Activated CD4-positive, alpha-beta memory T cell treated with anti-CD3 and anti-CD28 coated beads for 36 hours (primary cell): ENCODE data around the gene KCNC4. TPM values are rescaled to one million over a fixed set of nuclear protein-coding genes. Genes with fewer than 3 reads are reported as not detected.

Experiments used
- CTCF ChIA-PET: fragments of 350-600 bp; sonication (Branson Sonifier 250); formaldehyde crosslinking; loops from one replicate; lab custom pipeline; 2021; ENCODE audit warnings: antibody characterized with exemption, inconsistent platforms; lab: Charles Lee
- POLR2A ChIA-PET: fragments of 350-600 bp; sonication (Branson Sonifier 250); formaldehyde crosslinking; loops from one replicate; lab custom pipeline; 2021; ENCODE audit warnings: antibody characterized with exemption; lab: Charles Lee
- DNase-seq: peaks from one replicate; pipeline ENCODE4 v3.0.0-alpha.2; 2020
- H3K27ac Mint-ChIP-seq: one replicate; pipeline ENCODE4 v1.8.0; 2021; ENCODE audit warnings: mixed read lengths
- H3K27me3 Mint-ChIP-seq: one replicate; pipeline ENCODE4 v1.8.0; 2021; ENCODE audit warnings: mixed read lengths
- H3K36me3 Mint-ChIP-seq: one replicate; pipeline ENCODE4 v1.8.0; 2021; ENCODE audit warnings: mixed read lengths
- H3K4me1 Mint-ChIP-seq: one replicate; pipeline ENCODE4 v1.8.0; 2021; ENCODE audit warnings: low read depth, mixed read lengths
- H3K4me3 Mint-ChIP-seq: one replicate; pipeline ENCODE4 v1.8.0; 2021; ENCODE audit warnings: mild to moderate bottlenecking, mixed read lengths
- H3K9me3 Mint-ChIP-seq: one replicate; pipeline ENCODE4 v1.8.0; 2021; ENCODE audit warnings: mixed read lengths
- intact Hi-C: fragments of 100-400 bp; cut with micrococcal nuclease; formaldehyde crosslinking; loops from one replicate; pipeline ENCODE4 v1.15.1; 2023
- total RNA-seq, 2 experiments: library from RNA; stranded (reverse); gene quantifications; one replicate each; pipeline ENCODE4 v1.2.3, GENCODE V29; 2021

KCNC4 gene
- total RNA-seq, result 10 to 100 TPM; 15.0 to 15.1 TPM

GRCh38 chr1:110209715-110210603 is at the start of gene KCNC4:
Gene KCNC4 (plus strand): TSS chr1:110210314. CDS start chr1:110211500, 1,186 bp downstream.
- H3K4me1 Mint-ChIP-seq, result peaks cover 47% of the 10 kb centered on the region
- H3K4me3 Mint-ChIP-seq, result peak within 1 kb of the TSS; percentile 88
- DNase-seq, result peak; percentile 95
- peaks cover 5% of the 10 kb centered on the region for H3K36me3 Mint-ChIP-seq
- ChIA-PET CTCF (interaction anchor here (0.6 to 19.7 kb wide), 12 partner anchors 13 to 286 kb away, joined by 3 to 920 read pairs (median 14); partner anchors contain the start of gene RBM15), POLR2A (interaction anchor here (0.8 to 3.1 kb wide), 4 partner anchors 27 to 129 kb away, joined by 3 to 16 read pairs (median 6); partner anchors contain the start of gene RBM15)
- no peaks in the 10 kb centered on the region for H3K9me3 Mint-ChIP-seq
- peak within 1 kb of the TSS; percentile 84 for H3K27ac Mint-ChIP-seq
- no peaks in the 10 kb centered on the region for H3K27me3 Mint-ChIP-seq
- intact Hi-C loops, result loop anchor here (1.0 to 10.0 kb wide), 3 partner anchors 128 to 425 kb away; partner anchors contain the start of gene LAMTOR5

GRCh38 chr1:110160538-110161100 is 49.5 kb upstream of the KCNC4 start:
- no peak for DNase-seq
- Mint-ChIP-seq H3K4me3 (no peak overlapping the region), H3K9me3 (no peaks in the 10 kb centered on the region), H3K36me3 (no peaks in the 10 kb centered on the region), H3K27me3 (peaks cover 27% of the 10 kb centered on the region), H3K4me1 (no peaks in the 10 kb centered on the region), H3K27ac (no peak overlapping the region)
- ChIA-PET CTCF (no interaction called here), POLR2A (no interaction called here)
- intact Hi-C loops, result no loop called here

- DNase-seq, result no peak
- Mint-ChIP-seq H3K9me3 (no peaks in the 10 kb centered on the region), H3K27me3 (peaks cover 23% of the 10 kb centered on the region), H3K36me3 (no peaks in the 10 kb centered on the region), H3K4me3 (no peak overlapping the region), H3K4me1 (no peaks in the 10 kb centered on the region), H3K27ac (no peak overlapping the region)
- intact Hi-C loops, result no loop called here
- ChIA-PET CTCF (interaction anchor here (1.6 kb wide), 1 partner anchor 73 kb away, joined by 3 read pairs; no protein-coding TSS in a partner anchor), POLR2A (no interaction called here)
These were observed 48.9 kb upstream of the KCNC4 start for GRCh38 chr1:110161165-110161564.

- CTCF ChIA-PET, result interaction anchor here (1.6 kb wide), 1 partner anchor 74 kb away, joined by 3 read pairs; no protein-coding TSS in a partner anchor
- Mint-ChIP-seq H3K36me3 (no peaks in the 10 kb centered on the region), H3K4me1 (no peaks in the 10 kb centered on the region), H3K9me3 (no peaks in the 10 kb centered on the region), H3K27me3 (peaks cover 18% of the 10 kb centered on the region), H3K4me3 (no peak overlapping the region), H3K27ac (no peak overlapping the region)
- POLR2A ChIA-PET, result no interaction called here
- intact Hi-C loops, result no loop called here
- no peak for DNase-seq
These were observed 48.3 kb upstream of the KCNC4 start for GRCh38 chr1:110161849-110162248.

GRCh38 chr1:110163591-110163990 is 46.5 kb upstream of the KCNC4 start:
- no peak overlapping the region for H3K4me3 Mint-ChIP-seq
- DNase-seq, result no peak
- ChIA-PET POLR2A (no interaction called here), CTCF (interaction anchor here (1.0 kb wide), 1 partner anchor 21 kb away, joined by 3 read pairs; no protein-coding TSS in a partner anchor)
- H3K27me3 Mint-ChIP-seq, result peaks cover 12% of the 10 kb centered on the region
- H3K27ac Mint-ChIP-seq, result no peak overlapping the region
- no peaks in the 10 kb centered on the region for H3K36me3 Mint-ChIP-seq
- no peaks in the 10 kb centered on the region for H3K9me3 Mint-ChIP-seq
- H3K4me1 Mint-ChIP-seq, result no peaks in the 10 kb centered on the region
- intact Hi-C loops, result no loop called here

GRCh38 chr1:110164725-110165350 is 45.3 kb upstream of the KCNC4 start:
- Mint-ChIP-seq H3K27me3 (peaks cover 9% of the 10 kb centered on the region), H3K4me3 (no peak overlapping the region), H3K9me3 (no peaks in the 10 kb centered on the region), H3K36me3 (no peaks in the 10 kb centered on the region), H3K27ac (no peak overlapping the region), H3K4me1 (no peaks in the 10 kb centered on the region)
- ChIA-PET CTCF (no interaction called here), POLR2A (no interaction called here)
- intact Hi-C loops, result no loop called here
- DNase-seq, result no peak

- ChIA-PET POLR2A (no interaction called here), CTCF (interaction anchor here (0.7 to 1.3 kb wide), 2 partner anchors 31 to 330 kb away, joined by 5 read pairs; no protein-coding TSS in a partner anchor)
- intact Hi-C loops, result no loop called here
- Mint-ChIP-seq H3K27me3 (peaks cover 4% of the 10 kb centered on the region), H3K9me3 (no peaks in the 10 kb centered on the region), H3K4me1 (no peaks in the 10 kb centered on the region), H3K36me3 (no peaks in the 10 kb centered on the region), H3K4me3 (no peak overlapping the region), H3K27ac (no peak overlapping the region)
- no peak for DNase-seq
These were observed 44.3 kb upstream of the KCNC4 start for GRCh38 chr1:110165761-110166231.

GRCh38 chr1:110166861-110167260 is 43.3 kb upstream of the KCNC4 start:
- ChIA-PET POLR2A (no interaction called here), CTCF (interaction anchor here (0.8 to 1.3 kb wide), 3 partner anchors 30 to 329 kb away, joined by 3 to 5 read pairs (median 3); no protein-coding TSS in a partner anchor)
- Mint-ChIP-seq H3K9me3 (no peaks in the 10 kb centered on the region), H3K27ac (no peak overlapping the region), H3K4me3 (no peak overlapping the region), H3K36me3 (no peaks in the 10 kb centered on the region), H3K4me1 (no peaks in the 10 kb centered on the region), H3K27me3 (peaks cover 2% of the 10 kb centered on the region)
- intact Hi-C loops, result no loop called here
- DNase-seq, result no peak

GRCh38 chr1:110170766-110171733 is 39.1 kb upstream of the KCNC4 start:
- intact Hi-C loops, result no loop called here
- Mint-ChIP-seq H3K9me3 (no peaks in the 10 kb centered on the region), H3K4me1 (no peaks in the 10 kb centered on the region), H3K27me3 (peaks cover 4% of the 10 kb centered on the region), H3K27ac (no peak overlapping the region), H3K4me3 (no peak overlapping the region), H3K36me3 (no peaks in the 10 kb centered on the region)
- DNase-seq, result no peak
- ChIA-PET CTCF (no interaction called here), POLR2A (no interaction called here)

GRCh38 chr1:110172001-110172400 is 38.1 kb upstream of the KCNC4 start:
- ChIA-PET POLR2A (interaction anchor here (0.6 kb wide), 1 partner anchor 250 kb away, joined by 3 read pairs; no protein-coding TSS in a partner anchor), CTCF (no interaction called here)

More at GRCh38 chr1:110172001-110172400, 38.1 kb upstream of the KCNC4 start:
- H3K36me3 Mint-ChIP-seq, result no peaks in the 10 kb centered on the region
- H3K9me3 Mint-ChIP-seq, result no peaks in the 10 kb centered on the region
- no peak overlapping the region for H3K4me3 Mint-ChIP-seq
- H3K27me3 Mint-ChIP-seq, result peaks cover 4% of the 10 kb centered on the region
- H3K27ac Mint-ChIP-seq, result no peak overlapping the region
- no peaks in the 10 kb centered on the region for H3K4me1 Mint-ChIP-seq
- intact Hi-C loops, result no loop called here
- no peak for DNase-seq
